C4-2B (cell line): Measurements from ENCODE around the gene FAM76A.

Source experiments
- CTCF ChIP-seq: fragments of 450-650 bp; conservative IDR thresholded peaks from 2 replicates; pipeline ENCODE4 v1.5.1; 2017; ENCODE audit warnings: mild to moderate bottlenecking
- ZFX ChIP-seq: fragments of 450-650 bp; IDR thresholded peaks from 2 replicates; pipeline ENCODE4 v1.6.1; 2017

GRCh38 chr1:27762033-27762432, 36.3 kb downstream of the FAM76A start:
- TF ChIP-seq CTCF: no peak
- no peak for TF ChIP-seq ZFX
